ENCODE measurements around the gene RAB27A. TPM values are rescaled to one million over a fixed set of nuclear protein-coding genes. Genes with fewer than 3 reads are reported as not detected.

RAB27A gene
- polyA plus RNA-seq, 1 of the 3 experiments (the other 2 are of a cell fraction): 9.6 TPM

DNA sequence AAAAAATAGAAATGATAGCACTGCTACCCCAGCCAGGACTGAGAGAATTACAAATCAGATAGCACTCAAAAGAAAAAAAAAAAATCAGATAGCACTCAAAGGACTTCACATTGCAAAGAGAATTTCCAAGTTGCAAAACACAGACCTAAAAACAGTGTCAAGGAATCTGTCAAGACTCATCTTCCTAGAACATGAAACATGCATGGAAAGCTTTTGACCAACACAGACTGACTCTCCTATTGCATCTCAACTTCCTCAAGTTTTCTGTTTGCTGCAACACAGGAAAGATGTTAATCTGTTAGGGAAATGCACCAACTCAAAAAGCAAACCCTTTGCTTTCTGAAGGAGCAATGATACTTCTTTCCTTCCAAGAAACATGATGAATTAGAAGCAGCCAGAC is 42.3 kb downstream of the RAB27A start:
- no peaks in the 10 kb centered on the region; a peak in 1 of 4 replicates for H3K4me1 ChIP-seq (ENCODE audit: control insufficient read depth in 1 of 2, insufficient read depth in 2 of 2, low read depth in 1 of 2, low read length in 1 of 2)
- no peak overlapping the region for H3K27ac ChIP-seq (ENCODE audit: low read depth in 2 of 2, low read length in 1 of 2)
- H3K4me3 ChIP-seq (ENCODE audit: low read depth in 2 of 2, low read length in 1 of 2): no peak overlapping the region
- no peak overlapping the region for H3K4me2 ChIP-seq
- TF ChIP-seq, protein P1, sequence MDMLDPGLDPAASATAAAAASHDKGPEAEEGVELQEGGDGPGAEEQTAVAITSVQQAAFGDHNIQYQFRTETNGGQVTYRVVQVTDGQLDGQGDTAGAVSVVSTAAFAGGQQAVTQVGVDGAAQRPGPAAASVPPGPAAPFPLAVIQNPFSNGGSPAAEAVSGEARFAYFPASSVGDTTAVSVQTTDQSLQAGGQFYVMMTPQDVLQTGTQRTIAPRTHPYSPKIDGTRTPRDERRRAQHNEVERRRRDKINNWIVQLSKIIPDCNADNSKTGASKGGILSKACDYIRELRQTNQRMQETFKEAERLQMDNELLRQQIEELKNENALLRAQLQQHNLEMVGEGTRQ (IDR thresholded peaks at IDR 0.05; ENCODE audit: borderline replicate concordance, low read depth, low read length): no peak
- TF ChIP-seq REST (IDR thresholded peaks at IDR 0.05; ENCODE audit: low read depth, low read length) (no peak), TAF1 (IDR thresholded peaks at IDR 0.05; ENCODE audit: borderline replicate concordance, low read depth, low read length) (no peak), RXRA (IDR thresholded peaks at IDR 0.05; ENCODE audit: borderline replicate concordance, low read depth) (no peak), SIN3A (IDR thresholded peaks at IDR 0.05; ENCODE audit: borderline replicate concordance, low read depth, low read length) (no peak), MXI1 (IDR thresholded peaks at IDR 0.05; ENCODE audit: low read depth, low read length) (no peak), NRF1 (IDR thresholded peaks at IDR 0.05; ENCODE audit: low read depth, low read length) (no peak), FOSL2 (IDR thresholded peaks at IDR 0.05; ENCODE audit: borderline replicate concordance, low read depth) (no peak), CTCF (IDR thresholded peaks at IDR 0.05) (no peak), CHD2 (IDR thresholded peaks at IDR 0.05; ENCODE audit: low read length, partially characterized antibody) (no peak), FOXM1 (IDR thresholded peaks at IDR 0.05; ENCODE audit: low read depth) (no peak), SMC3 (IDR thresholded peaks at IDR 0.05; ENCODE audit: low read depth, low read length) (no peak), MAX (IDR thresholded peaks at IDR 0.05; ENCODE audit: low read depth) (no peak), RCOR1 (IDR thresholded peaks at IDR 0.05; ENCODE audit: low read length) (no peak)
- POLR2A ChIA-PET: no interaction called here
- DNase-seq: no peak
- no peaks in the 10 kb centered on the region for H3K36me3 ChIP-seq (replicated peaks in 1 of 2; ENCODE audit: control insufficient read depth in 1 of 2, insufficient read depth in 2 of 2, low read length in 1 of 2)
- no peaks in the 10 kb centered on the region for H3K79me2 ChIP-seq (ENCODE audit: insufficient read depth)
- H3F3A ChIP-seq (replicated peaks; ENCODE audit: insufficient read depth): no peaks in the 10 kb centered on the region
- H3K9me2 ChIP-seq: no peaks in the 10 kb centered on the region
- H3K27me3 ChIP-seq (ENCODE audit: insufficient read depth): no peaks in the 10 kb centered on the region
- H4K20me1 ChIP-seq (ENCODE audit: insufficient read depth): no peaks in the 10 kb centered on the region
- no peak overlapping the region for H3K9ac ChIP-seq
- H2AFZ ChIP-seq (ENCODE audit: low read depth): no peak overlapping the region
- CTCF ChIA-PET: interaction anchor here (0.6 to 1.0 kb wide), 2 partner anchors 8 to 47 kb away, joined by 3 to 4 read pairs; no protein-coding TSS in a partner anchor
- H3K9me3 ChIP-seq: no peaks in the 10 kb centered on the region
